Measurements from ENCODE around the gene PDE8A. TPM values are rescaled to one million over a fixed set of nuclear protein-coding genes. Genes with fewer than 3 reads are reported as not detected.

PDE8A gene
- total RNA-seq, 2 donors from 2014 or later = 63.3 to 85.3 TPM

DNA sequence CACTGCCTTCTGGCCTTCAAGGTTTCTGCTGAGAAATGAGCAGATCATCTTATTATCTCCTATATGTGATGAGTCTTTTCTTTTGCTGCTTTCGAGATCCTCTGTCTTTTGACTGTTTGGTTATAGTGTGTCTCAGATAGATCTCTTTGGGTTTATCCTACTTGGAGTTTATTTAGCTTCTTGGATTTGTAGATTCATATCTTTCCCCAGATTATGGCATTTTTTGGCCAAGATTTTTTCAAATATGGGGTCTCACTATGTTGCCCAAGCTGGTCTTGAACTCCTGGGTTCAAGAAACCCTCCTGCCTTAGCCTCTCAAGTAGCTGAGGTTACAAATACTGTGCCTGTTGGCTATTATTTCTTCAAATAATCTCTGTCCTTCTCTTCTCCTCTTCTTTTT is 150.3 kb downstream of the PDE8A start:
- intact Hi-C loops (cut with DNase I) = no loop called here
- Histone ChIP-seq H3K9ac (ENCODE audit: low read depth in 2 of 2, low read length in 2 of 2) (no peak overlapping the region), H3K4me1 (no peaks in the 10 kb centered on the region), H3K36me3 (no peaks in the 10 kb centered on the region), H3K9me3 (no peaks in the 10 kb centered on the region), H3K27ac (no peak overlapping the region), H3K4me3 (no peak overlapping the region), H3K27me3 (no peaks in the 10 kb centered on the region)
- DNase-seq = no peak
- TF ChIP-seq, protein P1, sequence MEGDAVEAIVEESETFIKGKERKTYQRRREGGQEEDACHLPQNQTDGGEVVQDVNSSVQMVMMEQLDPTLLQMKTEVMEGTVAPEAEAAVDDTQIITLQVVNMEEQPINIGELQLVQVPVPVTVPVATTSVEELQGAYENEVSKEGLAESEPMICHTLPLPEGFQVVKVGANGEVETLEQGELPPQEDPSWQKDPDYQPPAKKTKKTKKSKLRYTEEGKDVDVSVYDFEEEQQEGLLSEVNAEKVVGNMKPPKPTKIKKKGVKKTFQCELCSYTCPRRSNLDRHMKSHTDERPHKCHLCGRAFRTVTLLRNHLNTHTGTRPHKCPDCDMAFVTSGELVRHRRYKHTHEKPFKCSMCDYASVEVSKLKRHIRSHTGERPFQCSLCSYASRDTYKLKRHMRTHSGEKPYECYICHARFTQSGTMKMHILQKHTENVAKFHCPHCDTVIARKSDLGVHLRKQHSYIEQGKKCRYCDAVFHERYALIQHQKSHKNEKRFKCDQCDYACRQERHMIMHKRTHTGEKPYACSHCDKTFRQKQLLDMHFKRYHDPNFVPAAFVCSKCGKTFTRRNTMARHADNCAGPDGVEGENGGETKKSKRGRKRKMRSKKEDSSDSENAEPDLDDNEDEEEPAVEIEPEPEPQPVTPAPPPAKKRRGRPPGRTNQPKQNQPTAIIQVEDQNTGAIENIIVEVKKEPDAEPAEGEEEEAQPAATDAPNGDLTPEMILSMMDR (IDR thresholded peaks at IDR 0.05) = no peak

DNA sequence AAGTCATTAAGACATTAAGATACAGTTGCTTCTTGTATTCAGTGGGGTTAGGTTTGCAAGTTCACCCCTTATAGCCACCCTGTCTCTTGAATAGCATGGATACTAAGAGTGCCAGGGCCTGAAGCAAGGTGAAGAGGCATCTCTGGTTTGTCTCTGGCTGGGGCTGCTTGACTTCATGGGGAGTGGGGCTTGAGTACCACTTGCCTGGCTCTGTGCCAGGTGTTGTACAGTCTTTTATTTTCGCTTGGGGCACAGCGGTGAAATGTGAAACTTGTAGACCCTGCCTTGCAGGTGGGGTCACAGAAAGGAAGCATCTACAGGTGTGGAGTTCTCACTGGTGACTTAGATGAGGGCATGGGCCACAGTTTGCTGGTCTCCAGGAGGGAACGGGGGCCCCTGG is 152.1 kb downstream of the PDE8A start:
- TF ChIP-seq, protein P1 (IDR thresholded peaks at IDR 0.05) = no peak
- intact Hi-C loops (cut with DNase I) = no loop called here
- Histone ChIP-seq H3K4me3 (no peak overlapping the region), H3K9ac (ENCODE audit: low read depth in 2 of 2, low read length in 2 of 2) (no peak overlapping the region), H3K27me3 (no peaks in the 10 kb centered on the region), H3K9me3 (no peaks in the 10 kb centered on the region), H3K36me3 (no peaks in the 10 kb centered on the region), H3K27ac (no peak overlapping the region), H3K4me1 (no peaks in the 10 kb centered on the region)
- DNase-seq = no peak

DNA sequence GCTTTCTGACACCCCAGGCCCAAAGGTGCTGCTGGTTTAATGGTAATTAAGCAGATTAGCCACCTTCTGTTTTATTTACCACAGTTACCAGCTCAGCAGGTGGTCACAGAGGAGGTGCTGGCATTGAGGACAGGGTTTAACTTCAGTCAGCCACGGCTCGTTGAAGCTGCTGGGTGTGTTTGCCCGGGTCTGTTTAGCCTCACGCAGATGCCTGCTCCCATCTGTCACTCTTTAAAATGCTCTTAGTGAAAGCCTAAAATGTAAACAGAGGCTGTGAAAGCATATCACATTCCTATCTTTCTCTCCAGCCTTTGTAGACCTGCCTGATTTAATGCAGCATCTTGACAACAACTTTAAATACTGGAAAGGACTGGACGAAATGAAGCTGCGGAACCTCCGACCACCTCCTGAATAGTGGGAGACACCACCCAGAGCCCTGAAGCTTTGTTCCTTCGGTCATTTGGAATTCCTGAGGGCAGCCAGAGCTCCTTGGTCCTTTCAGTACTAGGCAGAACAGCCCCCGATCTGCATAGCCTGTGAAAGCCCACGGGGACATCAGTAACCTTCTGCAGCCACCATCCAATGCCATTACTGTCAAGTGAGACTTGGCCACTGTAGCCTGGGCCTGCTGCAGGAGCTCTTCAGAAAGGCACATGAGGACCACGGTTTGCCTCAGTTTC is 156.0 kb downstream of the PDE8A start:
- Histone ChIP-seq H3K36me3 (no peaks in the 10 kb centered on the region), H3K27ac (no peak overlapping the region)
- no peak for DNase-seq

DNA sequence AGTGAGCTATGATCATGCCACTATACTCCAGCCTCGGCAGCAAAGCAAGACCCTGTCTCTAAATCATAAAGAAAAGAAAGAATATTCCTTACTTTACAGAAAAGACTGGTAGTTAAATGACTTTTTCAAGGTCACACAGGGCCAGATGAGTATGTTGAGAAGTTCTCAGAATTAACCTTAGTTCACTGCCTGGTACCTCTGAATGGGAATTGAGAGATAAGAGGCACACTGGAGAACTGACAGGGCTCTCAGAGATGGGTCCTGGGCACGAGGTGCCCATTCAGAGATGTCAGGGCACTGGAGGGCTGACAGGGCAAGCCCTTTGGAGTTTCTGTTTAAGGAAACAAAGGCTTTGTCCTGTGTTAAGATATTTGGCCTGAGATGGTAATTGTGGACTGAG is 157.7 kb downstream of the PDE8A start:
- no peak for DNase-seq
- no peaks in the 10 kb centered on the region for H3K36me3 ChIP-seq
- no peaks in the 10 kb centered on the region for H3K27me3 ChIP-seq
- no peak overlapping the region for H3K9ac ChIP-seq (ENCODE audit: low read depth in 2 of 2, low read length in 2 of 2)
- no peaks in the 10 kb centered on the region for H3K9me3 ChIP-seq
- H3K27ac ChIP-seq = no peak overlapping the region
- TF ChIP-seq, protein P1 (IDR thresholded peaks at IDR 0.05) = no peak
- intact Hi-C loops (cut with DNase I) = no loop called here
- H3K4me3 ChIP-seq = no peak overlapping the region
- H3K4me1 ChIP-seq = no peaks in the 10 kb centered on the region

More for the DNA sequence above, 156.0 kb downstream of the PDE8A start:
- TF ChIP-seq, protein P1 (IDR thresholded peaks at IDR 0.05) = no peak
- Histone ChIP-seq H3K4me1 (no peaks in the 10 kb centered on the region), H3K9ac (ENCODE audit: low read depth in 2 of 2, low read length in 2 of 2) (peak overlapping the region in 1 of 2 donors; percentile 1), H3K27me3 (no peaks in the 10 kb centered on the region), H3K4me3 (no peak overlapping the region), H3K9me3 (no peaks in the 10 kb centered on the region)
- intact Hi-C loops (cut with DNase I) = no loop called here

DNA sequence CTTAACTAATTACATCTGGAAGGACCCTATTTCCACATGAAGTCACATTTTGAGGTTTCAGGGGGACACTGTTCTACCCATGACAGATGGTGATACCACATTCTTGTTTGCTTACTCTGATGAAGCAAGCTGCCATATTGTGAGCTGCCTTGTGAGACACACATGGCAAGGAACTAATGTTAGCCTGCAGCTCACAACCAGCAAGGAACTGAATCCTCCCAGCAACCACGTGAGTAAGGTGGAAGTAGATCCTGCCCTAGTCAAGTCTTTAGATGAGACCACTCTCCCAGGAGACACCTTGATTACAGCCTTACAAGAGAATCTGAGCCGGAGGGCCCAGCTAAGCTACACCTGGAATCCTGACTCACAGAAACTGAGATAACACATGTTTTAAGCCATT is 160.1 kb downstream of the PDE8A start:
- TF ChIP-seq, protein P1 (IDR thresholded peaks at IDR 0.05) = no peak
- no peaks in the 10 kb centered on the region for H3K27me3 ChIP-seq
- no peak overlapping the region for H3K9ac ChIP-seq (ENCODE audit: low read depth in 2 of 2, low read length in 2 of 2)
- H3K9me3 ChIP-seq = no peaks in the 10 kb centered on the region
- no peaks in the 10 kb centered on the region for H3K4me1 ChIP-seq
- no peak overlapping the region for H3K4me3 ChIP-seq
- H3K36me3 ChIP-seq = no peaks in the 10 kb centered on the region
- H3K27ac ChIP-seq = no peak overlapping the region
- DNase-seq = no peak
- intact Hi-C loops (cut with DNase I) = no loop called here
